ENCODE measurements around the gene KCNIP3.
"Not testable (repeated sequence)": the region's sequence is repeated elsewhere in the genome, so short reads cannot be mapped to it uniquely, and the experiment has no call there.

DNA sequence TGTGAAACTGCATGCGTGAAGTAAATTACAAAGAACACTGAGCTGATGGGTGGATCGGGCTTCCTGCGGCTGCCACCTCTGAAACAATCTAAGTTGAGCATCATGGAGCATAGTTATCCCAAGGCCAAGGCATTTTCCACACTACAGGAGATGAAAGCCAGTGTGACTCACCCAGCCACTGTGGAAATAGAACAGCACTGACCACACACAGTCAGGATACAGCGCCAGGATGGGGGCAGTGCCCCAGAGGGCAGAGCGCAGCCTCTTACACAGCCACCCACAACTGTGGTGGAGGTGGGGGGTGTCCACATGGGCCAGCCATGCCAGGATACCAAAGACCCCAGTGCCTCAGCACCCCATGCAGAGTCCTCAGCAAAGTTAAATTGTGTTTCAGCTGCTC is 114.1 kb downstream of the KCNIP3 start:
- TF ChIP-seq, protein P1, sequence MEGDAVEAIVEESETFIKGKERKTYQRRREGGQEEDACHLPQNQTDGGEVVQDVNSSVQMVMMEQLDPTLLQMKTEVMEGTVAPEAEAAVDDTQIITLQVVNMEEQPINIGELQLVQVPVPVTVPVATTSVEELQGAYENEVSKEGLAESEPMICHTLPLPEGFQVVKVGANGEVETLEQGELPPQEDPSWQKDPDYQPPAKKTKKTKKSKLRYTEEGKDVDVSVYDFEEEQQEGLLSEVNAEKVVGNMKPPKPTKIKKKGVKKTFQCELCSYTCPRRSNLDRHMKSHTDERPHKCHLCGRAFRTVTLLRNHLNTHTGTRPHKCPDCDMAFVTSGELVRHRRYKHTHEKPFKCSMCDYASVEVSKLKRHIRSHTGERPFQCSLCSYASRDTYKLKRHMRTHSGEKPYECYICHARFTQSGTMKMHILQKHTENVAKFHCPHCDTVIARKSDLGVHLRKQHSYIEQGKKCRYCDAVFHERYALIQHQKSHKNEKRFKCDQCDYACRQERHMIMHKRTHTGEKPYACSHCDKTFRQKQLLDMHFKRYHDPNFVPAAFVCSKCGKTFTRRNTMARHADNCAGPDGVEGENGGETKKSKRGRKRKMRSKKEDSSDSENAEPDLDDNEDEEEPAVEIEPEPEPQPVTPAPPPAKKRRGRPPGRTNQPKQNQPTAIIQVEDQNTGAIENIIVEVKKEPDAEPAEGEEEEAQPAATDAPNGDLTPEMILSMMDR (IDR thresholded peaks at IDR 0.05 in 8 of 11, conservative IDR thresholded peaks at IDR 0.05 in 3 of 11): not testable (repeated sequence)
- TF ChIP-seq POLR2AphosphoS5, POLR2A (IDR thresholded peaks at IDR 0.05): not testable (repeated sequence)
